AG09319 (cell line): Measurements from ENCODE around the gene NFASC.

Source experiments
- DNase-seq: peaks from one replicate; pipeline ENCODE4 v3.0.0-alpha.2; 2010; ENCODE audit warnings: low read depth; ENCODE audit errors: extremely low read depth
- TF ChIP-seq, protein P1 (sequence below): IDR thresholded peaks from 2 replicates; pipeline ENCODE4 v1.5.1; 2011; ENCODE audit warnings: low read depth, mild to moderate bottlenecking, inconsistent platforms, low read length, moderate library complexity

The NFASC gene

GRCh38 chr1:204979306-204979705, 108.6 kb downstream of the NFASC start:
- no peak for DNase-seq
- TF ChIP-seq, protein P1, sequence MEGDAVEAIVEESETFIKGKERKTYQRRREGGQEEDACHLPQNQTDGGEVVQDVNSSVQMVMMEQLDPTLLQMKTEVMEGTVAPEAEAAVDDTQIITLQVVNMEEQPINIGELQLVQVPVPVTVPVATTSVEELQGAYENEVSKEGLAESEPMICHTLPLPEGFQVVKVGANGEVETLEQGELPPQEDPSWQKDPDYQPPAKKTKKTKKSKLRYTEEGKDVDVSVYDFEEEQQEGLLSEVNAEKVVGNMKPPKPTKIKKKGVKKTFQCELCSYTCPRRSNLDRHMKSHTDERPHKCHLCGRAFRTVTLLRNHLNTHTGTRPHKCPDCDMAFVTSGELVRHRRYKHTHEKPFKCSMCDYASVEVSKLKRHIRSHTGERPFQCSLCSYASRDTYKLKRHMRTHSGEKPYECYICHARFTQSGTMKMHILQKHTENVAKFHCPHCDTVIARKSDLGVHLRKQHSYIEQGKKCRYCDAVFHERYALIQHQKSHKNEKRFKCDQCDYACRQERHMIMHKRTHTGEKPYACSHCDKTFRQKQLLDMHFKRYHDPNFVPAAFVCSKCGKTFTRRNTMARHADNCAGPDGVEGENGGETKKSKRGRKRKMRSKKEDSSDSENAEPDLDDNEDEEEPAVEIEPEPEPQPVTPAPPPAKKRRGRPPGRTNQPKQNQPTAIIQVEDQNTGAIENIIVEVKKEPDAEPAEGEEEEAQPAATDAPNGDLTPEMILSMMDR: no peak

GRCh38 chr1:204979891-204980649, 109.4 kb downstream of the NFASC start:
- TF ChIP-seq, protein P1: no peak
- no peak for DNase-seq

DNA sequence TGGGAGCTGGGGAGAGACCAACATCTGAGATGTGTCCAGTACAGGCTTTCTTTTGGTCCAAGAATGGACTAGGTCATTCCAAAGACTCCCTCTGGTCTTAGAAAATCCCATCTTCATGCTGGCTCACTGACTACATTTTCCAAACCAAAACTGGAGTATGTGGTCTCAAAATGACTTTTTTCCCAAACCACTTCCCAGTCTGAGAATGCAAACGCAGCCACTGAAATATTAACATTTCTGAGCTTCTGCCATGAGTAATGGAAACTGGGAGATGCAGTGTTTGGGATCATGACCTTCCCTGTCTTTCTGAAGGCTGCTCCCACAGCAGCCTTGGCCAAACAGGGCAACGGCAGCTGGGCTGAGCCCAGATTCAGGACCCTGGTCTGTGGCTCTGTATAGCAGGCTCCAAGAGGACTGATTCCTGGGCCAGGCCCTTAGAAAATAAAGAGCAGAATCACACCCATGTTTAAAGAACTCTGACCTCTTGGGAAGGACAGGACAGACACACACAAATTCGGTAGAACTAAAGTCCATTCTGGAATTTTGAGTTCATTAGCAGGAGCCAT, 110.3 kb downstream of the NFASC start:
- TF ChIP-seq, protein P1: no peak
- DNase-seq: no peak

DNA sequence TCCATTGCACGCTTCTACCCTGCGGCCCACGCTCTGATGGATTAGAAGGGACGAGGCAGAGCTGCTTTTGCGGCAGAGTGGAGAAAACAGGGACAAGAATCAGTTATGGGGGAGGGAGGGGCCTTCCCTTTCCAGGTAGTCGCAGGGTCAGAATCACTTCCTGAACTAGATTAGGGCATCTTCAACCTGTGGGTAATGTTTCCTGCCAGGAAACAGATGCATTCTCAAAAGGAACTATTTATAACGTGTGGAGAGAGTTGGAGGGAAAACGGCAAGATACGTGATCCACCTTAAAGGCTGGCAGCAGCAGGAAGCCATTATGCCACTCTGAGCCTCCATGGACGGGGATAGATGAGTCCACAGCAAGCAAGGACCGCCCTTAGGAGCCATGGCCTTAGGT, 112.5 kb downstream of the NFASC start:
- TF ChIP-seq, protein P1: no peak
- DNase-seq: no peak

DNA sequence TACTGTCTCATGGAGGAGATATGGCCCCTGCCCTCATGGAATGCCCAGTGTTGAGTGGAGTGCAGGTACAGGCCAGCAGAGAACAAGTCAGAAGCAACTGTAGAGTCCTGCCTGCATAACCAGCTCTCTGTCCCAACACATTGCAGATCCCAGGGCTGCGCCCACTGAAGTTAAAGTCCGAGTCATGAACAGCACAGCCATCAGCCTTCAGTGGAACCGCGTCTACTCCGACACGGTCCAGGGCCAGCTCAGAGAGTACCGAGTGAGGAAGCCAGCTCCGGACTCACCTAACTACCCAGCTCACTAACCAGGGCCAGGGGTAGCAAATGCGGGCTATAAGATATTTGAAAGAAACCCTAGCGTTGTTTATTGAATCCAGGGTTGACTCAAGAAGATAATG, 113.2 kb downstream of the NFASC start:
- no peak for DNase-seq
- TF ChIP-seq, protein P1: no peak

- no peak for DNase-seq
- TF ChIP-seq, protein P1: no peak
Measured at GRCh38 chr1:204984499-204984898, 113.8 kb downstream of the NFASC start.

DNA sequence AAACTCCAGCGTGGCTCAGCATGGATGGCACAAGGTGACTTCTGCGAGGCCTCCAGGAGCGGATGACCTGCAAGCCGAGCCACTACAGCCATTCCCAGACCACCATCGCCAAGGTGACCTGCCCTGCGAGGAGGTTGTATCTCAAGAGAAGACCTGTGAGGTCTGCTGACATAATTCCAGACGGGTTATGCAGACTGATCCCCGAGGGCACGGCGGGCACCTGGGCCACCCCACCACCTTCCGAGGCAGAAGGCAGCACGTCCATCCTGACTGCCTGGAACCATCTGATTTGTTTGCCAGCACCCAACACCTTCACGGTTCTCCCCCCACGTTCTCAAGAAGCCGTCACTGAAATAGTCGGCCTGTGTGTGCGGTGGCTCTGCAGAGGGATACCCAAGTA, 115.5 kb downstream of the NFASC start:
- TF ChIP-seq, protein P1: no peak

More for the DNA sequence above, 115.5 kb downstream of the NFASC start:
- no peak for DNase-seq
